ENCODE measurements around the gene SSBP3. TPM values are rescaled to one million over a fixed set of nuclear protein-coding genes. Genes with fewer than 3 reads are reported as not detected.
A peak's percentile ranks its signal among the peaks of the same experiment; 100 is the strongest.

The SSBP3 gene
- total and polyA plus RNA-seq, 9 donors, result 41.2 to 247 (median 156) TPM

DNA sequence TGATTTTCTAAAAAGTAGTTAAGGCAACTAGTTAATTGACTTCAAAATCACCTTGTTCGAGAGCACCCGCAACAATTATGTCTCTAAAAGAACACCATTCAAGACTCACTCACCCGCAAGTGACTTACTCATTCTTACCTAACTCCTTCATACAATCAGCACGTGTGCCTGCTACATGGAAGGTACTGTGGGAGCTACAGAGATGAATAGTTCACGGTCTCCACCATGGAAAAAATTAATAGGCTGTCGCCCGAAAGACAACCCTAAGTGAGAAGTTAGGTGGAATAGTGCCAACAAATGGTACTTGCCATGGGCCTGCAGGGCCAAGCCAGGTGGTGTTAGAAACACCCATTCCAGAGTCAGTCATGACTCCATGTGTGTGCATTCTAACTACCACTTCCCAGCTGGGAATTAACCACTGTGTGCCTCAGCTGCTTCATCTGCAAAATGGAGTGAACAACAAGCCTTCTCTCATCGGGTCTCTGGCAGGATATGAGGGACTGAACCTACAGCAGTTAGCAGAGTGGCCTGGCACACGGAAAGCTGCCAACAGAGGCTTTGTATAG is 7.1 kb downstream of the SSBP3 start:
- 89 to 93% (median 89%) methylated on average over 9 of the region's 9 CpGs for WGBS, 3 donors
- DNase-seq, result no peak
- Histone ChIP-seq H3K9me3 (no peaks in the 10 kb centered on the region), H3K27ac (no peak overlapping the region), H3K4me1 (ENCODE audit: insufficient read depth) (peaks cover 34% of the 10 kb centered on the region), H3K36me3 (no peaks in the 10 kb centered on the region), H3K4me3 (no peak overlapping the region), H3K27me3 (no peaks in the 10 kb centered on the region)
- intact Hi-C loops (cut with DNase I), result no loop called here
- TF ChIP-seq POLR2A (IDR thresholded peaks at IDR 0.05) (no peak), EP300 (IDR thresholded peaks at IDR 0.05) (no peak)
- TF ChIP-seq, protein P1, sequence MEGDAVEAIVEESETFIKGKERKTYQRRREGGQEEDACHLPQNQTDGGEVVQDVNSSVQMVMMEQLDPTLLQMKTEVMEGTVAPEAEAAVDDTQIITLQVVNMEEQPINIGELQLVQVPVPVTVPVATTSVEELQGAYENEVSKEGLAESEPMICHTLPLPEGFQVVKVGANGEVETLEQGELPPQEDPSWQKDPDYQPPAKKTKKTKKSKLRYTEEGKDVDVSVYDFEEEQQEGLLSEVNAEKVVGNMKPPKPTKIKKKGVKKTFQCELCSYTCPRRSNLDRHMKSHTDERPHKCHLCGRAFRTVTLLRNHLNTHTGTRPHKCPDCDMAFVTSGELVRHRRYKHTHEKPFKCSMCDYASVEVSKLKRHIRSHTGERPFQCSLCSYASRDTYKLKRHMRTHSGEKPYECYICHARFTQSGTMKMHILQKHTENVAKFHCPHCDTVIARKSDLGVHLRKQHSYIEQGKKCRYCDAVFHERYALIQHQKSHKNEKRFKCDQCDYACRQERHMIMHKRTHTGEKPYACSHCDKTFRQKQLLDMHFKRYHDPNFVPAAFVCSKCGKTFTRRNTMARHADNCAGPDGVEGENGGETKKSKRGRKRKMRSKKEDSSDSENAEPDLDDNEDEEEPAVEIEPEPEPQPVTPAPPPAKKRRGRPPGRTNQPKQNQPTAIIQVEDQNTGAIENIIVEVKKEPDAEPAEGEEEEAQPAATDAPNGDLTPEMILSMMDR (IDR thresholded peaks at IDR 0.05), result no peak

DNA sequence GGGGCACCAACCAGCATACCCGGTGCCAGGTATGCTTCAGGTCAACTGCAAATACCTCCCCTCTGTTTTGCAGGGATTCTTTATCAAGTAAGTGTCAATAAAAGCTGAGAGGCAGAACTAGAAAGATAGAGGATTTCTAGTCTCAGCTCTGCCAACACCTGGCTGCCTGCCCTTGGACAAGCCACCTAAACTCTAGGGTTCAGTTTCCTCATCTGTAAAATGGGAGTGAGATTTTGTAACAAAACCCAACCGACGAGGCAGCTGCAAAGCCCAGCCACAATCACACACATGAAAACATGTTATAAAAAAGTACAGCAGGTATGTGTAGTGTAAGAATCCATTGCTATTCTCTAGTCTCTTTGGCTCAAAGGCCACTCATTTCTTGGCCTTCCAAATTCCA is 8.2 kb downstream of the SSBP3 start:
- H3K4me3 ChIP-seq, result no peak overlapping the region
- WGBS, 3 donors, result 50 to 70% (median 67%) methylated on average over 3 of the region's 3 CpGs
- no peaks in the 10 kb centered on the region for H3K36me3 ChIP-seq
- no peaks in the 10 kb centered on the region for H3K9me3 ChIP-seq
- DNase-seq, result no peak
- peaks cover 35% of the 10 kb centered on the region for H3K4me1 ChIP-seq (ENCODE audit: insufficient read depth)
- intact Hi-C loops (cut with DNase I), result no loop called here
- no peak for TF ChIP-seq POLR2A (IDR thresholded peaks at IDR 0.05)
- H3K27ac ChIP-seq, result peak overlapping the region in 1 of 2 donors; percentile 2
- no peaks in the 10 kb centered on the region for H3K27me3 ChIP-seq

DNA sequence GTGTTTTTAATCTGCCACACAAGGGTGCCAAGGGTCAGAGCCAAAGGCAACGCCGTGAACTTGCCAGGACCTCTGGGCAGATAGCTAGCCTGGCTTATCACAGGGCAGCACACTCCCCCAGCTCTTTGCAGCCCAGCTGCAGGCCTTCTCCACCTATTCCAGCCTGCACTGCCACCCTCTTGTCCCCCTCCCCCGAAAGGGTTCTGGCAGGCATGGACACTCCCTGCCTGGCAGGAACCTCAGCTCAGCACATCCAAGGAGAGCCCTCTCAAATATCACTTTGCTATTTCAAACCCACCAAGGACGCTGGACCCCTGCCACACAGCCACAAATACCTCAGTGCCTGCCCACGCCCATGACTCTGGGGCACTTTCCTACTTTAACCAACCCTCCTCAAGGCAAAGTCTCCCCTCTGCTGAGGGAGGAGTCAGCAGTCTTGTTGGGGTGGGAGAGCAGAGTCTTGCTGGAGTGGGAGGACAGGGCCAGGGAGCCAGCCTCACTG is 9.1 kb downstream of the SSBP3 start:
- H3K4me1 ChIP-seq (ENCODE audit: insufficient read depth), result peaks cover 33% of the 10 kb centered on the region
- no peaks in the 10 kb centered on the region for H3K27me3 ChIP-seq
- 14 to 25% (median 16%) methylated on average over 5 of the region's 5 CpGs for WGBS, 3 donors
- intact Hi-C loops (cut with DNase I), result no loop called here
- H3K4me3 ChIP-seq, result no peak overlapping the region
- TF ChIP-seq, protein P1 (IDR thresholded peaks at IDR 0.05), result no peak
- TF ChIP-seq POLR2A (IDR thresholded peaks at IDR 0.05) (no peak), EP300 (IDR thresholded peaks at IDR 0.05) (no peak)
- peak overlapping the region in 1 of 2 donors; percentile 2 for H3K27ac ChIP-seq
- no peaks in the 10 kb centered on the region for H3K36me3 ChIP-seq
- no peaks in the 10 kb centered on the region for H3K9me3 ChIP-seq
- peak in 4 of 5 donors; percentile 54 to 76 (median 67) for DNase-seq

DNA sequence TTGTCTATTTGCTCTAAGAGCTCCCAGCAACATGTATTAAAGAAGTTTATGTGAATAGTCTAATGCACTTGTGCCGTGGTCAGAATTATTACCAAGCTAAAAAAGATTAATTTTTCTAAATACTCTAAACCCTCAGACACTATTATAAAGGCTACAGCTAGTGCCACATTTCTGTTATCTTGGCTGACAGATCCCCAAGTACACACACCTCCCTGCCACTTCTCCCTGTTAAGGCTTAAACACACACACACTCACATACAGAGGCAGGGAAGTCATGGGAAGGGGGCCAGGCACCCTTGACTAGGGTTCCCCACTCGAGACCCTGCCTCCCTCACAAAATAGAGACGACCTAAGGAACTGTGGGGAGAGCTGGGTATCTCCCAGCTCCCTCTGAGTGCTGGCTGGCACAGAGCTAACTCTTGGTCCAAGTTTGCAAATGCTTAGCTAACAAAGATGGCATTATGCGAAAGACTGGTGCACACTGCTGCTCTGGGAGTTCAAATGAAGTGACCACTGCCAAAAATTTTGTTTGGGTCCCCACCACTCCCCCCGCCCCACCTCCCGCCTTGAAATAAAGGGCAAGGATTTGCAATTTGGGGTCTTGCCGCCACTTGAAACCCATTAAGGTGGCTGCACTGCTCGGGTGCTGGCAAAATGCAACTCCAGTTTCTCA is 9.8 kb downstream of the SSBP3 start:
- TF ChIP-seq POLR2A (IDR thresholded peaks at IDR 0.05) (no peak), EP300 (IDR thresholded peaks at IDR 0.05) (no peak)
- TF ChIP-seq, protein P1 (IDR thresholded peaks at IDR 0.05), result no peak
- Histone ChIP-seq H3K27me3 (no peaks in the 10 kb centered on the region), H3K36me3 (no peaks in the 10 kb centered on the region), H3K9me3 (no peaks in the 10 kb centered on the region), H3K4me1 (ENCODE audit: insufficient read depth) (peaks cover 26% of the 10 kb centered on the region), H3K4me3 (no peak overlapping the region), H3K27ac (no peak overlapping the region)
- WGBS, 3 donors, result 44 to 67% (median 59%) methylated on average over 8 of the region's 8 CpGs
- no peak for DNase-seq
- intact Hi-C loops (cut with DNase I), result no loop called here
